ENCODE results near the gene ENPP3. TPM values are rescaled to one million over a fixed set of nuclear protein-coding genes. Genes with fewer than 3 reads are reported as not detected.

The ENPP3 gene
- total RNA-seq, 1 experiment from 2014 or later: 0.45 TPM

- ChIA-PET CTCF (no interaction called here), POLR2A (ENCODE audit: low non-redundant PET) (no interaction called here)
- no peak overlapping the region for H3K4me3 ChIP-seq (ENCODE audit: low read depth, low read length, poor library complexity, severe bottlenecking)
- no peaks in the 10 kb centered on the region for H3K27me3 ChIP-seq (replicated peaks; ENCODE audit: insufficient read depth, low read depth, low read length, poor library complexity)
- intact Hi-C loops (cut with micrococcal nuclease; ENCODE audit: unreplicated experiment): no loop called here
- BruUV-seq (replicated peaks): no TSS peak
- H3K4me1 ChIP-seq (ENCODE audit: insufficient read depth, low read length, poor library complexity, severe bottlenecking): no peaks in the 10 kb centered on the region
- H3K9me3 ChIP-seq (ENCODE audit: low read depth, low read length, poor library complexity, severe bottlenecking): no peaks in the 10 kb centered on the region
- TF ChIP-seq, protein P1, sequence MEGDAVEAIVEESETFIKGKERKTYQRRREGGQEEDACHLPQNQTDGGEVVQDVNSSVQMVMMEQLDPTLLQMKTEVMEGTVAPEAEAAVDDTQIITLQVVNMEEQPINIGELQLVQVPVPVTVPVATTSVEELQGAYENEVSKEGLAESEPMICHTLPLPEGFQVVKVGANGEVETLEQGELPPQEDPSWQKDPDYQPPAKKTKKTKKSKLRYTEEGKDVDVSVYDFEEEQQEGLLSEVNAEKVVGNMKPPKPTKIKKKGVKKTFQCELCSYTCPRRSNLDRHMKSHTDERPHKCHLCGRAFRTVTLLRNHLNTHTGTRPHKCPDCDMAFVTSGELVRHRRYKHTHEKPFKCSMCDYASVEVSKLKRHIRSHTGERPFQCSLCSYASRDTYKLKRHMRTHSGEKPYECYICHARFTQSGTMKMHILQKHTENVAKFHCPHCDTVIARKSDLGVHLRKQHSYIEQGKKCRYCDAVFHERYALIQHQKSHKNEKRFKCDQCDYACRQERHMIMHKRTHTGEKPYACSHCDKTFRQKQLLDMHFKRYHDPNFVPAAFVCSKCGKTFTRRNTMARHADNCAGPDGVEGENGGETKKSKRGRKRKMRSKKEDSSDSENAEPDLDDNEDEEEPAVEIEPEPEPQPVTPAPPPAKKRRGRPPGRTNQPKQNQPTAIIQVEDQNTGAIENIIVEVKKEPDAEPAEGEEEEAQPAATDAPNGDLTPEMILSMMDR (conservative IDR thresholded peaks at IDR 0.05; ENCODE audit: low read depth, low read length): no peak
- no peak for TF ChIP-seq EZH2 (IDR thresholded peaks at IDR 0.05; ENCODE audit: borderline replicate concordance, low read depth, low read length, poor library complexity, severe bottlenecking)
- no peak for DNase-seq (ENCODE audit: low spot score)
- no peak overlapping the region for H3K27ac ChIP-seq (ENCODE audit: low read depth, low read length, poor library complexity, severe bottlenecking)
- no peaks in the 10 kb centered on the region for H3K36me3 ChIP-seq (ENCODE audit: insufficient read depth, low read length, poor library complexity, severe bottlenecking)
These were observed 54.9 kb downstream of the ENPP3 start for GRCh38 chr6:131692031-131692430.

GRCh38 chr6:131692589-131692988 lies 55.5 kb downstream of the ENPP3 start:
- Histone ChIP-seq H3K4me1 (ENCODE audit: insufficient read depth, low read length, poor library complexity, severe bottlenecking) (no peaks in the 10 kb centered on the region), H3K27ac (ENCODE audit: low read depth, low read length, poor library complexity, severe bottlenecking) (no peak overlapping the region), H3K36me3 (ENCODE audit: insufficient read depth, low read length, poor library complexity, severe bottlenecking) (no peaks in the 10 kb centered on the region), H3K27me3 (replicated peaks; ENCODE audit: insufficient read depth, low read depth, low read length, poor library complexity) (no peaks in the 10 kb centered on the region), H3K4me3 (ENCODE audit: low read depth, low read length, poor library complexity, severe bottlenecking) (no peak overlapping the region), H3K9me3 (ENCODE audit: low read depth, low read length, poor library complexity, severe bottlenecking) (no peaks in the 10 kb centered on the region)
- ChIA-PET CTCF (no interaction called here), POLR2A (ENCODE audit: low non-redundant PET) (no interaction called here)
- TF ChIP-seq EZH2 (IDR thresholded peaks at IDR 0.05; ENCODE audit: borderline replicate concordance, low read depth, low read length, poor library complexity, severe bottlenecking): no peak
- TF ChIP-seq, protein P1 (conservative IDR thresholded peaks at IDR 0.05; ENCODE audit: low read depth, low read length): no peak
- intact Hi-C loops (cut with micrococcal nuclease; ENCODE audit: unreplicated experiment): no loop called here
- BruUV-seq (replicated peaks): no TSS peak
- no peak for DNase-seq (ENCODE audit: low spot score)

DNA sequence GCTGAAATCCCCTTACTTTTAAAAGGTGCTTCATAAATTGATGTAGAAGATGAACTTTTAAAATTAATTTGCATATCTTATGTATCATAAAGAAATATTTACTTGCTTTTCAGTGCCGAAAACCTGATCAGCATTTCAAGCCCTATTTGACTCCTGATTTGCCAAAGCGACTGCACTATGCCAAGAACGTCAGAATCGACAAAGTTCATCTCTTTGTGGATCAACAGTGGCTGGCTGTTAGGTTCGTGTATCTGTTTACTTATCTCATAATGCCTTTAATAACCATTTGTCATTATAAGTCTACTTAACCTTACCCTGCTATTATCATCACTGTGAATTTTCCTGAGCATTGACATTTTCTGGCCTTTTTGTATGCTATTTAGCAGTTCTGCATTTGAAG lies 56.3 kb downstream of the ENPP3 start:
- no peaks in the 10 kb centered on the region for H3K27me3 ChIP-seq (replicated peaks; ENCODE audit: insufficient read depth, low read depth, low read length, poor library complexity)
- POLR2A ChIA-PET (ENCODE audit: low non-redundant PET): no interaction called here
- DNase-seq (ENCODE audit: low spot score): no peak
- no peaks in the 10 kb centered on the region for H3K4me1 ChIP-seq (ENCODE audit: insufficient read depth, low read length, poor library complexity, severe bottlenecking)
- BruUV-seq (replicated peaks): no TSS peak
- intact Hi-C loops (cut with micrococcal nuclease; ENCODE audit: unreplicated experiment): no loop called here
- no peak overlapping the region for H3K27ac ChIP-seq (ENCODE audit: low read depth, low read length, poor library complexity, severe bottlenecking)
- no peak overlapping the region for H3K4me3 ChIP-seq (ENCODE audit: low read depth, low read length, poor library complexity, severe bottlenecking)
- H3K9me3 ChIP-seq (ENCODE audit: low read depth, low read length, poor library complexity, severe bottlenecking): no peaks in the 10 kb centered on the region
- no peaks in the 10 kb centered on the region for H3K36me3 ChIP-seq (ENCODE audit: insufficient read depth, low read length, poor library complexity, severe bottlenecking)
- TF ChIP-seq, protein P1 (conservative IDR thresholded peaks at IDR 0.05; ENCODE audit: low read depth, low read length): no peak
- TF ChIP-seq EZH2 (IDR thresholded peaks at IDR 0.05; ENCODE audit: borderline replicate concordance, low read depth, low read length, poor library complexity, severe bottlenecking): no peak
- CTCF ChIA-PET: interaction anchor here (1.0 kb wide), 1 partner anchor 217 kb away, joined by 7 read pairs; no protein-coding TSS in a partner anchor

Data from A673 (cell line).